Osteoblast (primary cell): ENCODE data around the gene INTS11. TPM values are rescaled to one million over a fixed set of nuclear protein-coding genes. Genes with fewer than 3 reads are reported as not detected.

Source experiments
- DNase-seq: peaks from one replicate; pipeline ENCODE4 v3.0.0; 2011; ENCODE audit warnings: low spot score, mixed read lengths; ENCODE audit not compliant: insufficient read length; ENCODE audit errors: missing footprints
- H2AFZ ChIP-seq: 2 replicates; pipeline ENCODE4 v1.6.0; 2011; ENCODE audit warnings: mild to moderate bottlenecking, low read length
- H3K27ac ChIP-seq: 2 replicates; pipeline ENCODE4 v1.5.1; 2011; ENCODE audit warnings: mild to moderate bottlenecking, low read depth, low read length, moderate library complexity
- H3K27me3 ChIP-seq: 2 replicates; pipeline ENCODE4 v1.6.0; 2012; ENCODE audit warnings: mild to moderate bottlenecking, control low read depth, inconsistent platforms, low read length, moderate library complexity; ENCODE audit not compliant: insufficient read depth
- H3K36me3 ChIP-seq: 2 replicates; pipeline ENCODE4 v1.5.1; 2011; ENCODE audit warnings: mild to moderate bottlenecking, low read length, control low read depth, moderate library complexity; ENCODE audit not compliant: insufficient read depth
- H3K4me1 ChIP-seq: 2 replicates; pipeline ENCODE4 v1.5.1; 2011; ENCODE audit warnings: mild to moderate bottlenecking, low read length, control low read depth, moderate library complexity; ENCODE audit not compliant: insufficient read depth
- H3K4me2 ChIP-seq: 2 replicates; pipeline ENCODE4 v1.6.0; 2011; ENCODE audit warnings: mild to moderate bottlenecking, low read length; ENCODE audit not compliant: insufficient read depth
- H3K4me3 ChIP-seq: fragments of 200-600 bp; sonication (generic); 3 replicates; pipeline ENCODE4 v1.5.1; 2012; ENCODE audit warnings: mild to moderate bottlenecking, low read length, inconsistent platforms; ENCODE audit not compliant: insufficient read depth
- H3K79me2 ChIP-seq: 2 replicates; pipeline ENCODE4 v1.6.0; 2012; ENCODE audit warnings: mild to moderate bottlenecking, low read length, control low read depth, inconsistent platforms; ENCODE audit not compliant: insufficient read depth
- H3K9me3 ChIP-seq: 2 replicates; pipeline ENCODE4 v1.5.1; 2011; ENCODE audit warnings: low read depth, low read length, control low read depth
- H4K20me1 ChIP-seq: 2 replicates; pipeline ENCODE4 v1.6.0; 2012; ENCODE audit warnings: mild to moderate bottlenecking, low read length, control low read depth; ENCODE audit not compliant: insufficient read depth
- CTCF ChIP-seq: IDR thresholded peaks from 2 replicates; pipeline ENCODE4 v1.5.1; 2011; ENCODE audit warnings: mild to moderate bottlenecking, low read depth, low read length, moderate library complexity; ENCODE audit errors: extremely low read depth
- total RNA-seq: library from RNA; depleted of rRNA; stranded (reverse); fragments of >200 nt; gene quantifications from 2 replicates; pipeline ENCODE4 v1.2.3, GENCODE V29; 2012

INTS11 gene
- total RNA-seq, 1 donor = 59.7 TPM

- peaks cover 21% of the 10 kb centered on the region for H3K79me2 ChIP-seq
- no peaks in the 10 kb centered on the region for H3K36me3 ChIP-seq
- peak; percentile 94 for DNase-seq
- peaks cover under 1% of the 10 kb centered on the region for H3K9me3 ChIP-seq
- H3K4me2 ChIP-seq = peak overlapping the region; percentile 89
- peaks cover 40% of the 10 kb centered on the region for H3K4me1 ChIP-seq
- H3K27ac ChIP-seq = peak overlapping the region; percentile 85
- peaks cover 4% of the 10 kb centered on the region for H4K20me1 ChIP-seq
- H2AFZ ChIP-seq = peak overlapping the region; percentile 53
- H3K4me3 ChIP-seq = peak overlapping the region; percentile 42
- no peaks in the 10 kb centered on the region for H3K27me3 ChIP-seq
- TF ChIP-seq CTCF = peak; percentile 20
Measured at GRCh38 chr1:1361982-1362423, 37.5 kb upstream of the INTS11 start.

GRCh38 chr1:1361233-1361981, 36.9 kb upstream of the INTS11 start:
- no peak for TF ChIP-seq CTCF
- Histone ChIP-seq H3K4me1 (peaks cover 40% of the 10 kb centered on the region), H4K20me1 (peaks cover 8% of the 10 kb centered on the region), H3K4me2 (peak overlapping the region; percentile 89), H3K79me2 (peaks cover 26% of the 10 kb centered on the region), H3K36me3 (no peaks in the 10 kb centered on the region), H3K27ac (peak overlapping the region; percentile 85), H2AFZ (peak overlapping the region; percentile 26), H3K9me3 (no peaks in the 10 kb centered on the region), H3K27me3 (no peaks in the 10 kb centered on the region), H3K4me3 (peak overlapping the region; percentile 42)
- DNase-seq = peak; percentile 86

- peaks cover 33% of the 10 kb centered on the region for H3K79me2 ChIP-seq
- H3K4me3 ChIP-seq = peak overlapping the region; percentile 42
- peaks cover 40% of the 10 kb centered on the region for H3K4me1 ChIP-seq
- H3K9me3 ChIP-seq = no peaks in the 10 kb centered on the region
- peak overlapping the region; percentile 18 for H2AFZ ChIP-seq
- H3K27me3 ChIP-seq = no peaks in the 10 kb centered on the region
- peak overlapping the region; percentile 89 for H3K4me2 ChIP-seq
- H3K27ac ChIP-seq = peak overlapping the region; percentile 85
- TF ChIP-seq CTCF = no peak
- H4K20me1 ChIP-seq = peaks cover 8% of the 10 kb centered on the region
- DNase-seq = peak; percentile 99
- no peaks in the 10 kb centered on the region for H3K36me3 ChIP-seq
Measured at GRCh38 chr1:1360506-1361169, 36.2 kb upstream of the INTS11 start.
